NCI-H1105 (cell line): ENCODE measurements around the gene SLC25A43.
"Not testable (repeated sequence)": the region's sequence is repeated elsewhere in the genome, so short reads cannot be mapped to it uniquely, and the experiment has no call there.

Experiments
- DNase-seq: peaks from one replicate; lab custom pipeline; 2025; lab: John Stamatoyannopoulos, UW

SLC25A43 gene

DNA sequence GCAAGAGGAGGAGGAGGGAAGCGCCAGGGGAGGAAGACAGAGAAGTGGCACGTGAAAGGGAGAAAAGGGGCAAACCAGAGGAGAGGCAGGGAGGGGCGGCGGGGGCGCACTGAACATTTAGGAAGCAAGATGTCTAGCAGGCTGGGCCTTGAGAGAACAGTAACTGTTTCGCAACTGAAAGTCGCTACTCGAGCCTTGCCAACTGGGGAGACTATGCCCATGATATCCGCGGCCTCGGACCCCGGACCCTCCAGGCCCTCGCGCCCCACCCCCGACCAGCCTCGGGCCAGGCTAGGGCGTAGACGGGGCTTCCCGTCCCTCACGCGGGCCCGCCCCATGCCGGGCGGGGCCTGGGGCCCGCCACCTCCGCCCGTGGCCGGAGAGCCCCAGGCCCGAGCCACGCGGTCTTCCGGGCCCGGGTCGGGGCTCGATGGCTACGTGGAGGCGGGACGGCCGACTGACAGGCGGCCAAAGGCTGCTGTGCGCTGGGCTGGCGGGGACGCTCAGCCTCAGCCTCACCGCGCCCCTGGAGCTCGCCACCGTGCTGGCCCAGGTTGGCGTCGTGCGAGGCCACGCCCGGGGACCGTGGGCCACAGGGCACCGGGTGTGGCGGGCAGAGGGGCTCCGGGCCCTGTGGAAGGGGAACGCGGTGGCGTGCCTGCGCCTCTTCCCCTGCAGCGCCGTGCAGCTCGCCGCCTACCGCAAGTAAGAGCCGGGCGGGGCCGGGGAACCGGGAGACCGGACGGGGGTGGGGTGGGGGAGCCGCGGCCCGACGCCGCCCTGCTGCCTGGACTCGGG is at the start of gene SLC25A43:
Gene SLC25A43, plus strand, starts transcription at position 363 of the 798 bp plus-strand sequence. Its CDS starts 68 bp downstream, at position 431.
- DNase-seq = no peak

DNA sequence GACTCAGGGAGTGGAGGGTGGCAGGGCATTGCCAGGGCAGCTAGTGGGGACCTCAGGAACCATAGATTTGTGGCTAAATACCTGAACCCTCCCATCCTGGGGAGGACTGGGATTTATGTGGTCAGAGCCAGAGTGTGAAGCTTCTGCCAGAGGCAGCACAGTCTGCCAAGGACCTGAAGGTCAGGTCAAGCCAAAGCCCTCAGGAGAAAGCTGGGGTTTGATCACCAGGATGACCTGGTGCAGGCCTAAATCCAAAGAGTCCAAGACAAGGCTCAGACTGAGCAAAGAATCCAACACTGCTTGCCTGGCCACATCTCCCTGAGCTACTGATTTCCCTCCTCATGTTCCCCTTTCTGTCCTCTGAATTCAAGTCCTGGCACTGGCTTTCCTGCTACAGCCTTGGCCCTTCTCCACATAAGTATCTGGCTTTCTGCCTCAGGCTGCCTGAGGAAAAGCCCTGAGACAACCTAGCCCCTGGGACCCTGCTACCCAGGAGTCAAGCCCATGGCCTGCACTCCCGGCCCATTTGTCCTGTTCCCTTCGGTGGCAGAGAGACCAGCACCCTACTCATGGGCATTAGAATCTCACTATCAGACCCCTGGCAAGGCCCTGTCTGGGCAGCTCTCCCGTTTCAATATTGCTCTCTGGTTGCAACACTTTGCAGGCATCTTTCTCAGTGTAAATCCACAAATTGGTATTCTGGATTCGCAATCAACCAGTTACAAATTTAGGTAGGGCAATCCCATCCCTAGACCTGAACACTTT is 39.3 kb upstream of the SLC25A43 start:
- no peak for DNase-seq

DNA sequence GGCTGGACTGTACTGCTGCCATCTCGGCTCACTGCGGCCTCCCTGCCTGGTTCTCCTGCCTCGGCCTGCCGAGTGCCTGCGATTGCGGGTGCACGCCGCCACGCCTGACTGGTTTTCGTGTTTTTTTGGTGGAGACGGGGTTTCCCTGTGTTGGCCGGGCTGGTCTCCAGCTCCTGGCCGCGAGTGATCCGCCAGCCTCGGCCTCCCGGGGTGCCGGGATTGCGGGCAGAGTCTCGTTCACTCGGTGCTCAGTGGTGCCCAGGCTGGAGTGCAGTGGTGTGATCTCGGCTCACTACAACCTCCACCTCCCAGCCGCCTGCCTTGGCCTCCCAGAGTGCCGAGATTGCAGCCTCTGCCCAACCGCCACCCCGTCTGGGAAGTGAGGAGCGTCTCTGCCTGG is 37.7 kb upstream of the SLC25A43 start:
- DNase-seq = not testable (repeated sequence)

- DNase-seq = not testable (repeated sequence)
These were observed 37.1 kb upstream of the SLC25A43 start for GRCh38 chrX:119362074-119362473.

GRCh38 chrX:119363391-119363790 is 35.7 kb upstream of the SLC25A43 start:
- DNase-seq = no peak

DNA sequence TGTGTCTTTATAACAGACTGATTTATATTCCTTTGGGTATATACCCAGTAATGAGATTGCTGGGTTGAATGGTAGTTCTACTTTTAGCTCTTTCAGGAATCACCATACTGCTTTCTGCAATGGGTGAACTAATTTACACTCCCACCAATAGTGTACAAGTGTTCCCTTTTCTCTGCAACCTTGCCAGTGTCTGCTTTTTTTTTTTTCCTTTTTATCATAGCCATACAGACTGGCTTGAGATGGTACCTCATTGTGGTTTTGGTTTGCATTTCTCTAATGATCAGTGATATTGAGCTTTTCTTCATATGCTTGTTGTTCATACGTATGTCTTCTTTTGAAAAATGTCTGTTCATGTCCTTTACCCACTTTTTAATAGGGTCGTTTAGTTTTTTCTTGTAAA is 27.3 kb upstream of the SLC25A43 start:
- not testable (repeated sequence) for DNase-seq

DNA sequence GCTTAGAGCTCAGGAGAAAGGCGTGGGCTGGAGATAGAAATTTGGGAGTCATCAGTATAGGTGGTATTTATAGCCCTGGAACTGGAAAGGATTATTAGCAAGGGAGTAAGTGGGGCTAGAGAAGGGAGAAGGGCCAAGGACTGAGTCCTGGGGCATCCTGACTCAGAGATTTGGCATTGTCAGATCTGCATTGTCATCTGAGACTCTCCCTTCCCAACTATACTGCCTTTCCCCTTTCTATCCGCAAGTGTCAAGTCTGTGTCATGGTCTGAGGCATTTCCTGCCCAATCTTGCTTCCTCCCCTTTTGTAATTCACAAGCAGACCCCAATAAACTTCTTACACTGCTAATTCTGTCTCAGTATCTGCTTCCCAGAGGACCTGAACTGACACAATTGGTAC is 24.4 kb upstream of the SLC25A43 start:
- no peak for DNase-seq

- no peak for DNase-seq
These were observed 23.6 kb upstream of the SLC25A43 start for GRCh38 chrX:119375561-119375960.

DNA sequence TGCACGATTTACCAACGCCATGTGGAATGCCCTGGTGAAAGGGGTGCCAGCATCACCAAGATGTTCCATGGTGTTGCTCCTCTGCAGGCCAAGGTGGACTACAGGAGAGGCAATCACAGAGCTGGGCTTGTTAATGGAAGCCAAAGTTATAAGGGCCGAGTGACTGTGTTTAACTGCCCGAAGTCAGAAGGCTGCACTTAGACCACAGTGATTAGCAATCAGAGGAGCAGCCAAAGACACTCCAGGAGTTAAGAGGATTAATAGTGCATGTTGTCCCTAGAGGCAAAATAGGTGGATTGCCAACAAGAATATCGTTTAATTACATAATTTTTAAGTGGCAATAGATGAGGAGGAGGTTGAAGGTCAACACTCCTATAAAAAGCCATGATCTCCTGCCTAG is 22.8 kb upstream of the SLC25A43 start:
- DNase-seq = no peak

GRCh38 chrX:119381349-119381944 is 17.7 kb upstream of the SLC25A43 start:
- no peak for DNase-seq

GRCh38 chrX:119382606-119383005 is 16.5 kb upstream of the SLC25A43 start:
- DNase-seq = no peak

DNA sequence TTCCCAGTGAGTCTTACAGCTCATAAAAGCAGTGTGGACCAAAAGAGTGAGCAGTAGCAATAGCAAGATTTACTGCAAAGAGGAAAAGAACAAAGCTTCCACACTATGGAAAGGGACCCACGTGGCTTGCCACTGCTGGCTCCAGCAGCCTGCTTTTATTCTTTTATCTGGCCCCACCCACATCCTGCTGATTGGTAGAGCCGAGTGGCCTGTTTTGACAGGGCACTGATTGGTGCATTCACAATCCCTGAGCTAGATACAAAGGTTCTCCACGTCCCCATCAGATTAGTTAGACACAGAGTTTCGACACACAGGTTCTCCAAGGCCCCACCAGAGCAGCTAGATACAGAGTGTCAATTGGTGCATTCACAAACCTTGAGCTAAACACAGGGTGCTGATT is 12.5 kb upstream of the SLC25A43 start:
- not testable (repeated sequence) for DNase-seq

- not testable (repeated sequence) for DNase-seq
These were observed 11.7 kb upstream of the SLC25A43 start for GRCh38 chrX:119387426-119387825.

DNA sequence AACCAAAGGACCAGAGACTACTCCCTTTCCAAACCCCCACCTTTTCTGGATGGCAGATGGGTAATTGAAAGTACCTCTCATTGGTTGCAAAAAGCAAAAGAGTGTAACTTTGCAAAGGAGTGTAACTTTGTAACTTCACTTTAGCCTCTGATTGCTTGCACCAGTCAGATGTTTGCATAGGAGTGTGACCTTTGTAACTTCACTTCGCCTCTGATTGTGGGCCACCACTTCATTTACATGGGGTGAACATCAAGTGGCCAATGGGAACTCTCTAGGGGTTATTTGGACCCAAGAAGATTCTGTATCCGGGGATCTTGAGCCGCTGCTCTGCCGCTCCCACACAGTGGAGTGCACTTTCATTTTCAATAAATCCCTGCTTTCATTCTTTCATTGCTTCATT is 9.9 kb upstream of the SLC25A43 start:
- DNase-seq = no peak

- no peak for DNase-seq
These were observed 9.2 kb upstream of the SLC25A43 start for GRCh38 chrX:119389871-119390501.

DNA sequence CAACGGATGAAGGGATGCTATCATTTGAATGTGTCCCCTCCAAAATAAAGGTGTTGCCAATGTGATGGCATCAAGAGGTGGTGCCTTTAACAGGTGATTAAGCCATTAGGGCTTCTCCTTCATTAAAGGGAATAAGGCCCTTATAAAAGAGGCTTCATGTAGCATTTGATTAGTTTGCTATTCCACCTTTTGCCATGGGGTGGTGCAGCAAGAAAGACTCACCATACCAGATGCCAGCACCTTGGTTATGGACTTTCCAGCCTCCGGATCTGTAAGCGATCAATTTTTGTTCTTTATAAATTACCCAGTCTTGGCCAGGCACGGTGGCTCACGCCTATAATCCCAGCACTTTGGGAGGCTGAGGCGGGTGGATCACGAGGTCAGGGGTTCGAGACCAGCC is 7.9 kb upstream of the SLC25A43 start:
- DNase-seq = no peak

DNA sequence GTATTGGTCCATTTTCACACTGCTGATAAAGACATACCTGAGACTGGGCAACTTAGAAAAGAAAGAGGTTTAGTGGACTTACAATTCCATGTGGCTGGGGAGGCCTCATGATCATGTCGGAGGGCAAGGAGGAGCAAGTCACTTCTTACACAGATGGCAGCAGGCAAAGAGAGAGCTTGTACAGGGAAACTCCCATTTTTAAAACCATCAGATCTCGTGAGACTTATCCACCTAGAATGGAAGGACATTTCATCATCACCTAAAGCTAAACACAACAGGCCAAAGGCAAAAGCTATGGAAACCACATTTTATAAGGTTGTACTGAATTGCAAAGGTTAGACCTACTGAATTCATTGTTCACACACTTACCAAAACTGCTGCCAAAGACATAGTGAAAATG is 6.0 kb upstream of the SLC25A43 start:
- no peak for DNase-seq

- no peak for DNase-seq
These were observed 556 bp upstream of the SLC25A43 start for GRCh38 chrX:119398587-119398973.

GRCh38 chrX:119399772-119400101 is 601 bp downstream of the SLC25A43 start:
- no peak for DNase-seq

- no peak for DNase-seq
These were observed 2.4 kb downstream of the SLC25A43 start for GRCh38 chrX:119401569-119401968.

DNA sequence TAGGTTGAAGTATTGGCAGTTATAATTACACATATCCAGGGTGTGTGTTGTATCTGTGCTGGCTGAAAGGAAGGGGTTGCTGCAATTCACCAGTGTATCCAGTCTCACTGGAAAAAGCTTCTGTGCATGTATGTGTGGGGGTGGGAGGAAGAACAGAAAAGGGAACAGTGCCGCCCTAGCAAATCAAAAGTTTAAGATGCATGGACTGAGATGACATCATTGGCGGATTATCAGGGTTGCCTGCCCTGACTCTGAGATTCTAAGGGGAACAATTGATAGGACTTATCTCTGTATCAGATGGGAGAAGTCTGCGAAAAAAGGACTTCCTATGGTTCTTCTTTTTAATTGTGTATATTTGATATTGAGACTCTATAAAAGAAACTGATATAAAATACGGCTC is 3.5 kb downstream of the SLC25A43 start:
- DNase-seq = no peak

GRCh38 chrX:119406776-119407175 is 7.6 kb downstream of the SLC25A43 start:
- no peak for DNase-seq

GRCh38 chrX:119407681-119408080 is 8.5 kb downstream of the SLC25A43 start:
- DNase-seq = no peak
